OCI-LY3 (cell line): ENCODE results near the gene ADCY3.

Experiments used
- CTCF ChIP-seq: fragments of 200-600, 300-600 bp; sonication (generic); IDR thresholded peaks from 2 replicates; pipeline ENCODE4 v1.5.1; 2014; ENCODE audit warnings: antibody characterized with exemption, low read length, low read depth
- EZH2phosphoT487 ChIP-seq: fragments of 200-600 bp; shearing (Covaris generic); IDR thresholded peaks from 2 replicates; pipeline ENCODE4 v1.6.1; 2018; ENCODE audit warnings: antibody characterized with exemption, mixed run types, low read depth

- TF ChIP-seq CTCF (no peak), EZH2phosphoT487 (no peak)
Observed at GRCh38 chr2:24930768-24931167, 10.7 kb upstream of the ADCY3 start.
